OCI-LY7 (cell line): ENCODE measurements around the gene OASL. TPM values are rescaled to one million over a fixed set of nuclear protein-coding genes. Genes with fewer than 3 reads are reported as not detected.

ENCODE experiments used
- BruUV-seq: library from RNA; stranded (reverse); fragments of 400-500 nt; replicated peaks from 2 replicates; lab custom pipeline; 2021; lab: Mats Ljungman, UMichigan
- CTCF ChIA-PET: fragments of 300-600 bp; sonication (Branson Sonifier 250); formaldehyde crosslinking; loops from one replicate; lab custom pipeline; 2022; ENCODE audit warnings: antibody characterized with exemption; ENCODE audit not compliant: unreplicated experiment; lab: Charles Lee
- POLR2A ChIA-PET: fragments of 300-600 bp; sonication (Branson Sonifier 250); formaldehyde crosslinking; loops from one replicate; lab custom pipeline; 2022; ENCODE audit warnings: antibody characterized with exemption; lab: Charles Lee
- DNase-seq: peaks from one replicate; pipeline ENCODE4 v3.0.0-alpha.2; 2015; ENCODE audit warnings: low spot score
- H2AFZ ChIP-seq: fragments of 200-600 bp; sonication (generic), shearing (Covaris generic); 2 replicates; pipeline ENCODE4 v1.6.1; 2014; ENCODE audit warnings: mild to moderate bottlenecking, antibody characterized with exemption, low read length, moderate library complexity
- H3K27ac ChIP-seq: fragments of 200-600 bp; sonication (generic); 2 replicates; pipeline ENCODE4 v1.5.1; 2014; ENCODE audit warnings: mixed run types, low read depth, mild to moderate bottlenecking, moderate library complexity, low read length, inconsistent platforms; ENCODE audit not compliant: poor library complexity, severe bottlenecking
- H3K36me3 ChIP-seq: fragments of 200-600 bp; sonication (generic); 2 replicates; pipeline ENCODE4 v1.6.1; 2014; ENCODE audit warnings: mild to moderate bottlenecking, antibody characterized with exemption, low read length, moderate library complexity, mixed read lengths; ENCODE audit not compliant: insufficient read depth
- H3K4me1 ChIP-seq: fragments of 200-600 bp; sonication (generic); 2 replicates; pipeline ENCODE4 v1.5.1; 2014; ENCODE audit warnings: mild to moderate bottlenecking, low read length; ENCODE audit not compliant: insufficient read depth, poor library complexity, severe bottlenecking
- H3K4me2 ChIP-seq: fragments of 200-600 bp; sonication (generic); 2 replicates; pipeline ENCODE4 v1.6.1; 2014; ENCODE audit warnings: mild to moderate bottlenecking, low read length
- H3K4me3 ChIP-seq: fragments of 200-600 bp; sonication (generic); 2 replicates; pipeline ENCODE4 v1.5.1; 2014; ENCODE audit warnings: mild to moderate bottlenecking, low read depth, low read length; ENCODE audit not compliant: poor library complexity, severe bottlenecking
- H3K79me2 ChIP-seq: fragments of 200-600 bp; sonication (generic); 2 replicates; pipeline ENCODE4 v1.6.1; 2016; ENCODE audit warnings: low read depth, mild to moderate bottlenecking, low read length, moderate library complexity, mixed read lengths; ENCODE audit not compliant: insufficient read depth
- H3K9me2 ChIP-seq: fragments of 200-600 bp; sonication (generic); 2 replicates; pipeline ENCODE4 v1.6.1; 2016; ENCODE audit warnings: mild to moderate bottlenecking, low read length, mixed read lengths; ENCODE audit not compliant: insufficient read depth
- H3K9me3 ChIP-seq: fragments of 200-600 bp; sonication (generic); 2 replicates; pipeline ENCODE4 v1.6.1; 2014; ENCODE audit warnings: mild to moderate bottlenecking, mixed run types, low read length, mixed read lengths
- H4K20me1 ChIP-seq: fragments of 200-600 bp; sonication (generic); 2 replicates; pipeline ENCODE4 v1.6.1; 2014; ENCODE audit warnings: mild to moderate bottlenecking, antibody characterized with exemption, low read length, moderate library complexity, mixed read lengths; ENCODE audit not compliant: insufficient read depth
- CTCF ChIP-seq: fragments of 200-600 bp; sonication (generic); conservative IDR thresholded peaks from 2 replicates; pipeline ENCODE4 v1.5.1; 2014; ENCODE audit warnings: mild to moderate bottlenecking, antibody characterized with exemption, low read length, moderate library complexity, mixed read lengths
- EZH2phosphoT487 ChIP-seq: fragments of 200-600 bp; sonication (generic); IDR thresholded peaks from 2 replicates; pipeline ENCODE4 v1.6.1; 2018; ENCODE audit warnings: low read depth, borderline replicate concordance, mild to moderate bottlenecking, mixed run types, antibody characterized with exemption, low read length, moderate library complexity, mixed read lengths
- intact Hi-C: fragments of 100-400 bp; cut with micrococcal nuclease; formaldehyde crosslinking; loops from one replicate; pipeline ENCODE4 v1.10.0; 2022; ENCODE audit not compliant: unreplicated experiment
- total RNA-seq, 2 experiments: library from RNA; depleted of rRNA in 1 of 2; stranded (reverse); fragments of >200 nt in 1 of 2; shearing (Covaris generic) in 1 of 2; gene quantifications; 2 replicates each; pipeline ENCODE4 v1.2.3, GENCODE V29; 2014 to 2022

The OASL gene
- total RNA-seq, 2 experiments from 2014 or later = 0.09 to 0.25 TPM

GRCh38 chr12:121015825-121016766, 22.9 kb downstream of the OASL start, which contains the start of gene C12orf43:
Gene C12orf43, minus strand, starts transcription at chr12:121016487. Its CDS starts 13 bp downstream, at chr12:121016474.
- H3K36me3 ChIP-seq = peaks cover 12% of the 10 kb centered on the region; the same call in 1 of the 2 replicates
- H3K9me2 ChIP-seq = no peaks in the 10 kb centered on the region
- ChIA-PET POLR2A (interaction anchor here (0.6 kb wide), 1 partner anchor 435 kb away, joined by 3 read pairs; the partner anchor contains the start of gene POP5), CTCF (interaction anchor here (0.5 kb wide), 1 partner anchor 265 kb away, joined by 3 read pairs; no protein-coding TSS in a partner anchor)
- BruUV-seq = TSS peak; percentile 64
- H3K27ac ChIP-seq = peak within 1 kb of the TSS; percentile 58
- no peaks in the 10 kb centered on the region for H3K9me3 ChIP-seq
- peaks cover 11% of the 10 kb centered on the region for H3K4me1 ChIP-seq
- peak; percentile 95 for DNase-seq
- peak within 1 kb of the TSS; percentile 90 for H3K4me3 ChIP-seq
- TF ChIP-seq EZH2phosphoT487 = no peak
- no peak for TF ChIP-seq CTCF
- H4K20me1 ChIP-seq = no peaks in the 10 kb centered on the region
- peaks cover 16% of the 10 kb centered on the region for H3K79me2 ChIP-seq
- intact Hi-C loops = no loop called here
- H2AFZ ChIP-seq = peak within 1 kb of the TSS; percentile 62; the same call in 1 of the 2 replicates
- peak within 1 kb of the TSS; percentile 96 for H3K4me2 ChIP-seq

DNA sequence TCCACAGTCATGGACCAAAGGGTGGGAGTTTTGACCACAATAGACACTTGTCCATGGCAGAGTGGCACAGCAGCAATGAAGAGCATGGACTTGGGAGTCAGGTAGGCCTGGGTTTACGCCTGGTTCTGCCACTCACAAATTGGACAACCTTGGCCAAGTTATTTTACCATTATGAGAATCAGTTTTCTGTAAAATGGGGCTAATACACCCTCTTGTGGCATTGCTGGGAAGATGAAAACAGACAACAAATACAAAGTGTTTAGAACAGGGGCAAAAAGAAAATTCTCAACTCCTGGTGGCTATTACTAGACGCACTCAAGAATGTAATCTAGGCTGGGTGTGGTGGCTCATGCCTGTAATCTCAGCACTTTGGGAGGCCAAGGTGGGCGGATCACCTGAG, 25.3 kb downstream of the OASL start:
- ChIA-PET POLR2A (interaction anchor here (0.6 kb wide), 1 partner anchor 549 kb away, joined by 5 read pairs; no protein-coding TSS in a partner anchor), CTCF (no interaction called here)
- no peak overlapping the region for H2AFZ ChIP-seq
- no peak overlapping the region for H3K4me3 ChIP-seq
- TF ChIP-seq CTCF (peak; percentile 59), EZH2phosphoT487 (no peak)
- H3K79me2 ChIP-seq = peaks cover 16% of the 10 kb centered on the region
- no peaks in the 10 kb centered on the region for H4K20me1 ChIP-seq
- peaks cover 35% of the 10 kb centered on the region for H3K36me3 ChIP-seq
- intact Hi-C loops = no loop called here
- peaks cover 11% of the 10 kb centered on the region for H3K4me1 ChIP-seq
- no peaks in the 10 kb centered on the region for H3K9me3 ChIP-seq
- H3K4me2 ChIP-seq = no peak overlapping the region
- H3K27ac ChIP-seq = no peak overlapping the region
- H3K9me2 ChIP-seq = no peaks in the 10 kb centered on the region
- DNase-seq = peak; percentile 16
- BruUV-seq = no TSS peak
